ENCODE data around the gene ACTR6. TPM values are rescaled to one million over a fixed set of nuclear protein-coding genes. Genes with fewer than 3 reads are reported as not detected.
A peak's percentile ranks its signal among the peaks of the same experiment; 100 is the strongest.
"Not testable (repeated sequence)": the region's sequence is repeated elsewhere in the genome, so short reads cannot be mapped to it uniquely, and the experiment has no call there.

ACTR6 gene
- total RNA-seq, 1 donor from 2014 or later, result 29.7 TPM

DNA sequence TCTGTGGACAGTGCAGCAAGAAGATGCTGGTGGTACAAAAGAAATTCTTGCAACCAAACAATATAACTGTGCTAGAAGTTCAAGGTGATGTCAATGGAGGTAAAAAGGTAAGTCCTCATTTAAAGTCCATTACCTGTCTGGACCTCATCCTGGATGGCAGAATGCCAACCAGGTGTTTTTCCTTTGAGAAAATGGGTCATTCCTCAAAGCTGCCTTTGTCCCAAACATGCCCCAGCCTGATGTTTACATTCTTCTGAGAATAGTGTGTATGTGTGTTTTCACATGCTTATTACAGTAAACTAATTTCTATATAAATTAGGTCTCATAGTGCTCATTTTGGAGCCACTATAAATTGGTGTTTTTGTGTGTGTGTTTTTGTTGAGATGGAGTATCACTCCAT, 24.9 kb downstream of the ACTR6 start:
- H3K4me1 Mint-ChIP-seq (ENCODE audit: low read depth), result no peaks in the 10 kb centered on the region
- peaks cover 9% of the 10 kb centered on the region for H3K36me3 Mint-ChIP-seq (ENCODE audit: insufficient read depth)
- H3K27me3 Mint-ChIP-seq, result no peaks in the 10 kb centered on the region
- no peak overlapping the region for H3K27ac Mint-ChIP-seq
- H3K9me3 Mint-ChIP-seq (ENCODE audit: low read depth), result no peaks in the 10 kb centered on the region
- TF ChIP-seq, protein P1, sequence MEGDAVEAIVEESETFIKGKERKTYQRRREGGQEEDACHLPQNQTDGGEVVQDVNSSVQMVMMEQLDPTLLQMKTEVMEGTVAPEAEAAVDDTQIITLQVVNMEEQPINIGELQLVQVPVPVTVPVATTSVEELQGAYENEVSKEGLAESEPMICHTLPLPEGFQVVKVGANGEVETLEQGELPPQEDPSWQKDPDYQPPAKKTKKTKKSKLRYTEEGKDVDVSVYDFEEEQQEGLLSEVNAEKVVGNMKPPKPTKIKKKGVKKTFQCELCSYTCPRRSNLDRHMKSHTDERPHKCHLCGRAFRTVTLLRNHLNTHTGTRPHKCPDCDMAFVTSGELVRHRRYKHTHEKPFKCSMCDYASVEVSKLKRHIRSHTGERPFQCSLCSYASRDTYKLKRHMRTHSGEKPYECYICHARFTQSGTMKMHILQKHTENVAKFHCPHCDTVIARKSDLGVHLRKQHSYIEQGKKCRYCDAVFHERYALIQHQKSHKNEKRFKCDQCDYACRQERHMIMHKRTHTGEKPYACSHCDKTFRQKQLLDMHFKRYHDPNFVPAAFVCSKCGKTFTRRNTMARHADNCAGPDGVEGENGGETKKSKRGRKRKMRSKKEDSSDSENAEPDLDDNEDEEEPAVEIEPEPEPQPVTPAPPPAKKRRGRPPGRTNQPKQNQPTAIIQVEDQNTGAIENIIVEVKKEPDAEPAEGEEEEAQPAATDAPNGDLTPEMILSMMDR (IDR thresholded peaks at IDR 0.05; ENCODE audit: unreplicated experiment), result no peak
- DNase-seq (ENCODE audit: low spot score, unreplicated experiment), result no peak
- H3K4me3 Mint-ChIP-seq (ENCODE audit: low read depth), result no peak overlapping the region

DNA sequence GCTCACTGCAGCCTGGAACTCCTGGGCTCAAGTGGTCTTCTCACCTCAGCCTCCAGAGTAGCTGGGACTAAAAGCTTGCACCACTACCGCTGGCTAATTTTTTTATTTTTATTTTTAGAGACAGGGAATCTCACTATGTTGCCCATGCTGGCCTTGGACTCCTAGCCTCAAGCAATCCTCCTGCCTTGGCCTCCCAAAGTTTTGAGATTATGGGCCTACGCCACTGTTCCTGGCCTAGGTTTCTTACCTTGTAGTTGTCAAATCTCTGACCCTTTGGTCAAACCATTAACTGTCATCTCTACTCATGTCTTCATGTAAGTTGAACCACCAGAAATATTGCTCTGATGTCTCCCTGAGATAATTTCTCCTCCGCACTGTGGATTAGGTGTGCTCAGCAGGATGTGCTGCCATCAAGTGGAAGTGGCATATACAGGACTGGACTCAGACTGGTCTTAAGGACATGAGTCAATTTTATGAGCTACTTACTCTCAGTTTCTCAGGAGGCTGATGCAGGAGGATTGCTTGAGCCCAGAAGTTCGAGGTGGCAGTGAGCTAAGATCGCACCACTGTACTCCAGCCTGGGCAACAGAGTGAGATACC, 28.5 kb downstream of the ACTR6 start:
- Mint-ChIP-seq H3K4me1 (ENCODE audit: low read depth) (peaks cover under 1% of the 10 kb centered on the region), H3K27ac (no peak overlapping the region), H3K9me3 (ENCODE audit: low read depth) (no peaks in the 10 kb centered on the region), H3K4me3 (ENCODE audit: low read depth) (no peak overlapping the region), H3K27me3 (no peaks in the 10 kb centered on the region), H3K36me3 (ENCODE audit: insufficient read depth) (peaks cover 3% of the 10 kb centered on the region)
- TF ChIP-seq, protein P1 (IDR thresholded peaks at IDR 0.05; ENCODE audit: unreplicated experiment), result no peak
- no peak for DNase-seq (ENCODE audit: low spot score, unreplicated experiment)

DNA sequence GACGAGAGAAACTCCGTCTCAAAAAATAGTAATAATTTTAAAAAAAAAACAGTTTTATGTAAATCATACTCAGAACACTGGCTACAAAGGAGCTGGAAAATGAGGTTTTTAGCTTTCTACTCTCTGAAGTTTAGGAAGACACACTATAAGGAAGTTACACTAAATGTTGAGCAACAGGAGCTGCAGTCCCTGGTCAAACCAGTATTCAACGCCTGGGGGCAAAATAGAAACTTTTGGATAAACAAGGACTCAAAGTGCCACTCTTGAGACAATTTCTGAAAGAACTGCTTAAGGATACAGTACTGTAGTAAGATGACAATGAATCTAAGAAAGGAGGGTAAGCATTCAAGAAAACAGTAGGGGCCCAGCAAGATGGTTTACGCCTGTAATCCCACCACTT, 29.3 kb downstream of the ACTR6 start:
- no peaks in the 10 kb centered on the region for H3K27me3 Mint-ChIP-seq
- H3K36me3 Mint-ChIP-seq (ENCODE audit: insufficient read depth), result peaks cover 3% of the 10 kb centered on the region
- TF ChIP-seq, protein P1 (IDR thresholded peaks at IDR 0.05; ENCODE audit: unreplicated experiment), result no peak
- H3K9me3 Mint-ChIP-seq (ENCODE audit: low read depth), result no peaks in the 10 kb centered on the region
- peaks cover 3% of the 10 kb centered on the region for H3K4me1 Mint-ChIP-seq (ENCODE audit: low read depth)
- H3K27ac Mint-ChIP-seq, result no peak overlapping the region
- H3K4me3 Mint-ChIP-seq (ENCODE audit: low read depth), result no peak overlapping the region
- no peak for DNase-seq (ENCODE audit: low spot score, unreplicated experiment)

DNA sequence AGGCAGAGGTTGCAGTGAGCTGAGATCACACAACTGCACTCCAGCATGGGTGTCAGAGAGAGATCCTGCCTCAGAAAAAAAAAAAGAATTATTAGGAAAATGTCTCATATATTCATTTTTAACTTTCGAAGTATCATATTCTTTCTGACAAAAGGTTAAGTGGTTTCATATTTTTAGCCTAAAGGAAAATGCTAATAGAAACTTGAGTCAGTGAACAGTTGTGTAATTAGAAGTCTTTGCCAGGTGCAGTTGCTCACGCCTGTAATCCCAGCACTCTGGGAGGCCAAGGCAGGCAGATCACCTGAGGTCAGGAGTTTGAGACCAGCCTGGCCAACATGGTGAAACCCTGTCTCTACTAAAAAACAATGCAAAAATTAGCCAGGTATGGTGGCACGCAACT, 31.3 kb downstream of the ACTR6 start:
- H3K9me3 Mint-ChIP-seq (ENCODE audit: low read depth); H3K36me3 Mint-ChIP-seq (ENCODE audit: insufficient read depth); H3K4me1 Mint-ChIP-seq (ENCODE audit: low read depth); H3K4me3 Mint-ChIP-seq (ENCODE audit: low read depth); H3K27me3 Mint-ChIP-seq; DNase-seq (ENCODE audit: low spot score, unreplicated experiment): not testable (repeated sequence)
- peak overlapping the region; percentile 45 for H3K27ac Mint-ChIP-seq

DNA sequence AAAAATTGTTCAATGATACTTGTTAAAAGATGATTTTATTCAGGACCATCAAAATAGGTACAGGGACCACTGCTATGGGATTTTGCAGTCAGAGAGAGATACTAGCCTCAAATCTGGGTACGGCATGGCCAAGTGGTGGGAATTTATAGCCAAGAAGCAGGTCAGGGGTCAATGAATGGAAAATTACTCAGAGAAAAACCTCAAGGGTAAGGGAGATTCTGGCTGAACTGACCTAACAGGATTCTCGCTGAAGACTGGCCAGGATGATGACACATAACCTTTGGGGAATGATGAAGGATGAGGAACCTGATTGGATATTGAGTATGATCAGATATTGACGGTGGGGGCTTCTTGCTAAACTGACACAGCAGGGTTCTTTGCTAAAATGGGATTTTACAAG, 33.6 kb downstream of the ACTR6 start:
- Mint-ChIP-seq H3K4me3 (ENCODE audit: low read depth) (no peak overlapping the region), H3K27me3 (no peaks in the 10 kb centered on the region), H3K36me3 (ENCODE audit: insufficient read depth) (peaks cover 4% of the 10 kb centered on the region), H3K4me1 (ENCODE audit: low read depth) (peaks cover 3% of the 10 kb centered on the region), H3K27ac (peak overlapping the region; percentile 82), H3K9me3 (ENCODE audit: low read depth) (peaks cover 7% of the 10 kb centered on the region)
- TF ChIP-seq, protein P1 (IDR thresholded peaks at IDR 0.05; ENCODE audit: unreplicated experiment), result no peak
- no peak for DNase-seq (ENCODE audit: low spot score, unreplicated experiment)

DNA sequence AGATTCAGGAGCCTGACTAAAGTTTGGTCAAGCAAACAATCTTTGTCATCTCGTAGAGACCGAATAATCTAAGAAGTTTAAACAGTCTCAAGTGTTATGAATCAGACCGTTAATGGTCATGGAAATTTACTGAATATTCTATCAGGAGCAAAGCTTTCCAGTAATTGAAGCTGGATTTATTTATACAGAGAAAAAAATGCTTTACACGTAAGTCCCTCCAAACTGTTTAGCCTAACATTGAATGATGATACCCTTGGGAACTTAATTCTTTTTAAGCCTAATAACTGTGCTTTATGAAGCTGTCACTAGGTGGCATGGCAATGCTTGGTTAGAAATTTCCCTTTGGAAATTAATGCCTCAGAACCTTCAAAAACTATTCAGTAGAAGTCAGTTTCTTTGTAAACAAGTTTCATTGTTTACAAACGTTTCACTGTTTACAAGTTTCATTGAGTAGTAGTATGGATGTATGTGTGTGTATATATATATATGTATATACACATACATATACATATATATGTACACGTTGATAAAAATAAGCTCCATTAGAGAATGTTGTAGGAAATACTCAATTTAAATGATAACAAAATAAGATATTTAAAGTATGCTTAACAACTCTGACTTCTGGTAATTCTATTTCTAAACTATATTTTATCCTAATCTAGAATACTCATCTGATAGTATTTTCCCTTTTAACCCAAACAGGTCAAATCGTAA, 34.1 kb downstream of the ACTR6 start:
- TF ChIP-seq, protein P1 (IDR thresholded peaks at IDR 0.05; ENCODE audit: unreplicated experiment), result peak; percentile 72
- Mint-ChIP-seq H3K9me3 (ENCODE audit: low read depth) (peaks cover 7% of the 10 kb centered on the region), H3K27me3 (no peaks in the 10 kb centered on the region), H3K4me1 (ENCODE audit: low read depth) (peaks cover 3% of the 10 kb centered on the region), H3K27ac (no peak overlapping the region), H3K4me3 (ENCODE audit: low read depth) (no peak overlapping the region), H3K36me3 (ENCODE audit: insufficient read depth) (peaks cover 4% of the 10 kb centered on the region)
- no peak for DNase-seq (ENCODE audit: low spot score, unreplicated experiment)

Data from progenitor cell of endocrine pancreas (in vitro differentiated cells).